GM19238 (cell line): Measurements from ENCODE around the gene GTF2A1.

Source experiments
- DNase-seq: peaks from one replicate; pipeline ENCODE4 v3.0.0; 2011; ENCODE audit warnings: low spot score; ENCODE audit not compliant: insufficient read length

Gene GTF2A1

GRCh38 chr14:81179631-81180030 is 41.1 kb downstream of the GTF2A1 start:
- DNase-seq = no peak

- DNase-seq = no peak
Measured at GRCh38 chr14:81178063-81178462, 42.7 kb downstream of the GTF2A1 start.

GRCh38 chr14:81177225-81177624 is 43.5 kb downstream of the GTF2A1 start:
- no peak for DNase-seq

GRCh38 chr14:81176241-81176640 is 44.5 kb downstream of the GTF2A1 start:
- no peak for DNase-seq

GRCh38 chr14:81172881-81173280 is 47.9 kb downstream of the GTF2A1 start:
- DNase-seq = no peak

GRCh38 chr14:81172353-81172752 is 48.4 kb downstream of the GTF2A1 start:
- DNase-seq = no peak

GRCh38 chr14:81170829-81171195 is 49.9 kb downstream of the GTF2A1 start:
- DNase-seq = no peak

GRCh38 chr14:81170104-81170828 is 50.5 kb downstream of the GTF2A1 start:
- DNase-seq = peak; percentile 65

GRCh38 chr14:81169711-81170103 is 51.1 kb downstream of the GTF2A1 start:
- no peak for DNase-seq

GRCh38 chr14:81169267-81169666 is 51.5 kb downstream of the GTF2A1 start:
- no peak for DNase-seq

GRCh38 chr14:81166121-81166520 is 54.6 kb downstream of the GTF2A1 start:
- DNase-seq = no peak

GRCh38 chr14:81165188-81165587 is 55.6 kb downstream of the GTF2A1 start:
- DNase-seq = no peak

GRCh38 chr14:81164167-81164774 is 56.5 kb downstream of the GTF2A1 start:
- DNase-seq = peak; percentile 19

GRCh38 chr14:81162941-81163340 is 57.8 kb downstream of the GTF2A1 start:
- DNase-seq = no peak

- no peak for DNase-seq
Measured at GRCh38 chr14:81161749-81162148, 59.0 kb downstream of the GTF2A1 start.

GRCh38 chr14:81161088-81161487 is 59.7 kb downstream of the GTF2A1 start:
- no peak for DNase-seq

- no peak for DNase-seq
Measured at GRCh38 chr14:81157431-81157830, 63.3 kb downstream of the GTF2A1 start.

- no peak for DNase-seq
Measured at GRCh38 chr14:81153187-81153586, 67.6 kb downstream of the GTF2A1 start.

GRCh38 chr14:81148635-81149034 is 72.1 kb downstream of the GTF2A1 start:
- no peak for DNase-seq

- DNase-seq = no peak
Measured at GRCh38 chr14:81147140-81147897, 73.4 kb downstream of the GTF2A1 start.

- no peak for DNase-seq
Measured at GRCh38 chr14:81144824-81145603, 75.7 kb downstream of the GTF2A1 start.

- no peak for DNase-seq
Measured at GRCh38 chr14:81143793-81144192, 77.0 kb downstream of the GTF2A1 start.
